ENCODE data around the gene FYB1. TPM values are rescaled to one million over a fixed set of nuclear protein-coding genes. Genes with fewer than 3 reads are reported as not detected.

FYB1 gene
- total RNA-seq, 1 donor = under 0.01 TPM

- Histone ChIP-seq H3K9me3 (ENCODE audit: low read depth, low read length) (no peaks in the 10 kb centered on the region), H3K27ac (ENCODE audit: low read depth, low read length) (no peak overlapping the region)
Measured at GRCh38 chr5:39249069-39249468, 29.7 kb upstream of the FYB1 start.

GRCh38 chr5:39240750-39241149, 21.4 kb upstream of the FYB1 start:
- Histone ChIP-seq H2AFZ (ENCODE audit: low read length) (no peak overlapping the region), H3K36me3 (ENCODE audit: insufficient read depth, low read length) (no peaks in the 10 kb centered on the region), H4K20me1 (ENCODE audit: insufficient read depth, low read length) (no peaks in the 10 kb centered on the region), H3K4me1 (ENCODE audit: insufficient read depth, low read length) (no peaks in the 10 kb centered on the region), H3K27me3 (ENCODE audit: insufficient read depth, low read length) (peaks cover 13% of the 10 kb centered on the region), H3K9me3 (ENCODE audit: low read depth, low read length) (no peaks in the 10 kb centered on the region), H3K4me2 (ENCODE audit: insufficient read depth, low read length) (no peak overlapping the region), H3K79me2 (ENCODE audit: insufficient read depth, low read length) (no peaks in the 10 kb centered on the region), H3K4me3 (ENCODE audit: insufficient read depth, low read length) (no peak overlapping the region), H3K27ac (ENCODE audit: low read depth, low read length) (no peak overlapping the region)
- no peak for DNase-seq (ENCODE audit: insufficient read length, low spot score, missing footprints)
- TF ChIP-seq CTCF (IDR thresholded peaks at IDR 0.05; ENCODE audit: extremely low read depth, low read depth, low read length) = no peak

More at GRCh38 chr5:39249069-39249468, 29.7 kb upstream of the FYB1 start:
- Histone ChIP-seq H4K20me1 (ENCODE audit: insufficient read depth, low read length) (no peaks in the 10 kb centered on the region), H3K79me2 (ENCODE audit: insufficient read depth, low read length) (no peaks in the 10 kb centered on the region), H3K36me3 (ENCODE audit: insufficient read depth, low read length) (no peaks in the 10 kb centered on the region), H3K4me3 (ENCODE audit: insufficient read depth, low read length) (no peak overlapping the region), H2AFZ (ENCODE audit: low read length) (no peak overlapping the region), H3K27me3 (ENCODE audit: insufficient read depth, low read length) (peaks cover 6% of the 10 kb centered on the region), H3K4me1 (ENCODE audit: insufficient read depth, low read length) (peaks cover 3% of the 10 kb centered on the region), H3K4me2 (ENCODE audit: insufficient read depth, low read length) (no peak overlapping the region)
- DNase-seq (ENCODE audit: insufficient read length, low spot score, missing footprints) = no peak
- no peak for TF ChIP-seq CTCF (IDR thresholded peaks at IDR 0.05; ENCODE audit: extremely low read depth, low read depth, low read length)

- no peaks in the 10 kb centered on the region for H3K9me3 ChIP-seq (ENCODE audit: low read depth, low read length)
- H3K79me2 ChIP-seq (ENCODE audit: insufficient read depth, low read length) = no peaks in the 10 kb centered on the region
- no peaks in the 10 kb centered on the region for H3K36me3 ChIP-seq (ENCODE audit: insufficient read depth, low read length)
- no peak overlapping the region for H3K4me3 ChIP-seq (ENCODE audit: insufficient read depth, low read length)
- H4K20me1 ChIP-seq (ENCODE audit: insufficient read depth, low read length) = no peaks in the 10 kb centered on the region
- no peak for DNase-seq (ENCODE audit: insufficient read length, low spot score, missing footprints)
- no peak overlapping the region for H3K4me2 ChIP-seq (ENCODE audit: insufficient read depth, low read length)
- no peak for TF ChIP-seq CTCF (IDR thresholded peaks at IDR 0.05; ENCODE audit: extremely low read depth, low read depth, low read length)
- H3K4me1 ChIP-seq (ENCODE audit: insufficient read depth, low read length) = no peaks in the 10 kb centered on the region
- H2AFZ ChIP-seq (ENCODE audit: low read length) = no peak overlapping the region
- H3K27ac ChIP-seq (ENCODE audit: low read depth, low read length) = no peak overlapping the region
- peaks cover 13% of the 10 kb centered on the region for H3K27me3 ChIP-seq (ENCODE audit: insufficient read depth, low read length)
Measured at GRCh38 chr5:39238366-39239105, 19.2 kb upstream of the FYB1 start.

GRCh38 chr5:39236718-39237117, 17.4 kb upstream of the FYB1 start:
- Histone ChIP-seq H3K79me2 (ENCODE audit: insufficient read depth, low read length) (no peaks in the 10 kb centered on the region), H3K4me3 (ENCODE audit: insufficient read depth, low read length) (no peak overlapping the region), H3K27ac (ENCODE audit: low read depth, low read length) (no peak overlapping the region), H2AFZ (ENCODE audit: low read length) (no peak overlapping the region), H3K4me1 (ENCODE audit: insufficient read depth, low read length) (peaks cover 5% of the 10 kb centered on the region), H3K36me3 (ENCODE audit: insufficient read depth, low read length) (no peaks in the 10 kb centered on the region), H3K27me3 (ENCODE audit: insufficient read depth, low read length) (peaks cover 13% of the 10 kb centered on the region), H3K9me3 (ENCODE audit: low read depth, low read length) (no peaks in the 10 kb centered on the region), H3K4me2 (ENCODE audit: insufficient read depth, low read length) (no peak overlapping the region), H4K20me1 (ENCODE audit: insufficient read depth, low read length) (no peaks in the 10 kb centered on the region)
- DNase-seq (ENCODE audit: insufficient read length, low spot score, missing footprints) = no peak
- no peak for TF ChIP-seq CTCF (IDR thresholded peaks at IDR 0.05; ENCODE audit: extremely low read depth, low read depth, low read length)
